Activated CD8-positive, alpha-beta memory T cell treated with anti-CD3 and anti-CD28 coated beads, Interleukin-2, amount 50 U/mL, for 24 hours (primary cell): ENCODE results near the gene TMCC2.

Experiments used
- DNase-seq: peaks from one replicate; pipeline ENCODE4 v3.0.0-alpha.2; 2020; ENCODE audit errors: extremely low read depth

The TMCC2 gene

DNA sequence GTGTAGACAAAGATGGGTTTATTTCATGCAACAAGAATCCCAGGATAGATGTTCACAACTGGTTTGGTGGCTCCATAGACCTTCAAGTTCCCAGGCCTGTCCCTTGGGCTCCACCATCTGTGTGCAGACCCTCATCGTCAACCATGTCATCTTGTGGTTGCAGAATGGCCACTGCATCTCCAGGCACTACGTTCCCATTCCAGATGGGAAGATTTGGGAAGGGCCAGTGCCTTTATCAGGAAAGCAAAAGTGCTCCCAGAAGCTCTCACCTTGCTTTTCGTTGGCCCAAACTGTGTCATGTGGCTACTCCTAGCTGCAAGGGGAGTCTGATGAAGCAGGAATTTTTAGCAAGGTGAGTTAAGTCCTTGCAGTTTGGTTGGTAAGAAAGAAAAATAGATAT is 12.8 kb downstream of the TMCC2 start:
- no peak for DNase-seq

DNA sequence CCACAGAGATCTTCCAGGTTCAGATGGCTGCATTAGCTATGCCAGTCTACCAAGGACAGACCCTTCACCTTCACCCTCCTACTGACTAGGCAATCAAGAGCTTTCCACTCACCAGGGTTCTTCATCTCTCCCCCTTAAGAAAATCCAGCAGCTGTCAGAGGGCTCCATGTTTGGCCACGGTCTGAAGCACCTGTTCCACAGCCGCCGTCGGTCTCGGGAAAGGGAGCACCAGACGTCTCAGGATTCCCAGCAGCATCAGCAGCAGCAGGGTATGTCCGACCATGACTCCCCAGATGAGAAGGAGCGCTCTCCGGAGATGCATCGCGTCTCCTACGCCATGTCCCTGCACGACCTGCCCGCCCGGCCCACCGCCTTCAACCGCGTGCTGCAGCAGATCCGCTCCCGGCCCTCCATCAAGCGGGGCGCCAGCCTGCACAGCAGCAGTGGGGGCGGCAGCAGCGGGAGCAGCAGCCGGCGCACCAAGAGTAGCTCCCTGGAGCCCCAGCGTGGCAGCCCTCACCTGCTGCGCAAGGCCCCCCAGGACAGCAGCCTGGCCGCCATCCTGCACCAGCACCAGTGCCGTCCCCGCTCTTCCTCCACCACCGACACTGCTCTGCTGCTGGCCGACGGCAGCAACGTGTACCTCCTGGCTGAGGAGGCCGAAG is 13.8 kb downstream of the TMCC2 start:
- no peak for DNase-seq

DNA sequence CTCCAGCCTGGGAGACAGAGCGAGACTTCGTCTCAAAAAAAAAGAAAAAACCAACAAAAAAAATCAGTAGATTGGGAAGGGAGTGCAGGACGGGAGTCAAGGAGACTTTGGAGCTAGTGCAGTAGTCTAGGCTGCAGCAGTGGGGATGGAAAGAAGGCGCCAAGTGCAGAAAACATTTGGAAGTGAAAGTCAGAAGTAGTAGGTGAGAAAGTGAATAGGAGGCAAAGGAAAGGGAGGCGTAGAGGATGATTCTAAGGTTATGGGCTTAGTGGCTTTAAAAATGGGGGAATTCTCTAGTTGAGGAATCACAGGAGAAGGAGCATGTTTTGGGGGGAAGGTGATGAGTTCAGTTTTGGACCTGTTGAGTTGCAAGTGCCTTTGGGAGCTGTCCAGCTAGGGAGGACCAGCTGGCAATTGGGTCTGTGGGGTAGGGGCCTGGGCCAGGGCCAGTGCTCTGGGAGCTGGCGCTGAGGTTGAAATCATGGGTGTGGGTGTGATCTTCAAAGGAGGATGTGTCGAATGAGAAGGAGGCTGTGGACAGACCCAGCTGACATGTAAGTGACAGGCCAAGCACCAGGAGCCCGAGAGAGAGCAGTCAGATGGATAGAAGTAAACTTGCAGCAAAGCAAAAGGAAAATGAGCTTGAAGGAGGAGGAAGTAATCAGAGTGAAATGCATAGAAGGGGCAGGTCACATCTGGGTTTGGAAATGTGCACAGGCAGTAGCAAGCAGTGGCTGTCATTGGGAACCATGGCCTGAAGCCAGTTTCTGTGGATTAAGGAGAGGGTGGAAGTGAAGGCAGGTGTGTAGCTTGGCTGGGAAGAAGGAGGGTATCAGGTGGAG is 15.8 kb downstream of the TMCC2 start:
- no peak for DNase-seq

DNA sequence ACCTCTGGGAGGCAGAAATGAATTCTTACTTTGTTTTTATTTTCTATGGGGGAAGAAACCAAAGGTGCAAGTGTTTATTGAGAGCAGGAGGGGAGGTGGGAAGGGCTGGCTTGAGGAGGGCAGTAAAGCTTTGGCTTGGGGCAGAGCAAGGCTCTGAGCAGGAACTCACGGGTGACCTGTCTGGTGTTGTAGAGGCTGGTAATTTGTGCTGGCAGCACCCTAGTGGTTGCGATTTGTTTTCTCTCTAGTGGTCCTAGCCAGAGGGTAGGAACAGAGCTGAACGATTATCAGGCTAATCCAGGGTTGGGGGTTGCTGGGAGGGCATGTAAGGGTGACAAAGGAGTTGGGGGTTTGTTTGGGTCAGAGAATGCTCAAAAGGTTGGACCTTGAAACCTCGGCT is 16.6 kb downstream of the TMCC2 start:
- no peak for DNase-seq

DNA sequence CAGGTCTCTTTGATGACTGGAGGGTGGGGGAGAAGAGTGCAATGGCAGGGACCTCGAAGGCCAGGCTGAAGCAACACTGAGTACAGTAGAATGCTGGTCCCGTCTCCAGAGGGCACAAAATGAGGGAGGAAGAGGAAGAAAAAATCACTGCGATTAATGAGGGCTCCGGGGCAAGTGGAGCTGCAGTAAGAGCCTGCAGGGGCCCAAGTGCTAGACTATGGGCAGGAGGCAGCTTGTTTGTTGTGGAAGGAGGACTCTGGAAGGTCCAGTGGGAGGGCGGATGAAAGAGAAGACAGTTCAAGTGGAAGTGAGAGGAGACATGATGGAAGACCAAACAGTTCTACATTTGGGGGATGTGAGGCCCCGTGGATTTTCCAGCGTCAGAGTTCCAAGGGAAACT is 17.4 kb downstream of the TMCC2 start:
- DNase-seq: no peak

DNA sequence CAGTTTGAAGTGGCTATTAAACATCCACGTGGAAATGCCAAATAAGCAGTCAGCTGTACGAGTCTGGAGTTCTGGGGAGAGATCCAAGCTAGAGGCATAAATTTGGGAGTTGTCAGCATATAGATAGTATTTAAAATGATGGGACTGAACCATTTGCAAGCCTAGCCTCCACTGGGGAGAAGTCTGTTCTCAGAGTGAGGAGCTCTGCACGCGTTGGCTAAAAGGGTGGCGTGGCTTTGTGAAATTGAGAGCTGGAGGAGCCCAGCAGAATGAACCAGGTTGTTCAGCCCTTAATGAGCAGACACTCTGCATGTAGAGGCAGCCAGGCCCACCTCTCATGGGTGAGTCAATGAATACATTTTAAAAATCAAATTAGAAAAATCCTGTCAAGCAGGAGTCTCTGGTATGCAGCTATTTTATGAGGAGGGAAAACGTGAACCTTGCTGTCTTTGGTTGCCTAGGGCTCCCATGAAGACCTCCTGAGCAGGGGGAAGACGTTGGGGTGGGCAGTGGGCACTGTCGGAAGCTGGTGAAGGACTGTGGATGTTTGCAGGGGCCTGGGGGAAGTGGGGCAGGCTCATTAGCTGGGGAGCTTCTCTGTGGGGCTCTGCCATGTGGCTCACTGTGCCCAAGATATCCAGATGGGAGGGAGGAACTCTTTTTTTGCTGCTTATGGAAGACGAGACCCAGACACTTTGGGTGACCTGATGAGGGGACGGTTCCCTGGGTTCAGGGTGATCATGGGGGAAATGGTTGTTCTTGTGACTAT is 18.8 kb downstream of the TMCC2 start:
- DNase-seq: no peak

DNA sequence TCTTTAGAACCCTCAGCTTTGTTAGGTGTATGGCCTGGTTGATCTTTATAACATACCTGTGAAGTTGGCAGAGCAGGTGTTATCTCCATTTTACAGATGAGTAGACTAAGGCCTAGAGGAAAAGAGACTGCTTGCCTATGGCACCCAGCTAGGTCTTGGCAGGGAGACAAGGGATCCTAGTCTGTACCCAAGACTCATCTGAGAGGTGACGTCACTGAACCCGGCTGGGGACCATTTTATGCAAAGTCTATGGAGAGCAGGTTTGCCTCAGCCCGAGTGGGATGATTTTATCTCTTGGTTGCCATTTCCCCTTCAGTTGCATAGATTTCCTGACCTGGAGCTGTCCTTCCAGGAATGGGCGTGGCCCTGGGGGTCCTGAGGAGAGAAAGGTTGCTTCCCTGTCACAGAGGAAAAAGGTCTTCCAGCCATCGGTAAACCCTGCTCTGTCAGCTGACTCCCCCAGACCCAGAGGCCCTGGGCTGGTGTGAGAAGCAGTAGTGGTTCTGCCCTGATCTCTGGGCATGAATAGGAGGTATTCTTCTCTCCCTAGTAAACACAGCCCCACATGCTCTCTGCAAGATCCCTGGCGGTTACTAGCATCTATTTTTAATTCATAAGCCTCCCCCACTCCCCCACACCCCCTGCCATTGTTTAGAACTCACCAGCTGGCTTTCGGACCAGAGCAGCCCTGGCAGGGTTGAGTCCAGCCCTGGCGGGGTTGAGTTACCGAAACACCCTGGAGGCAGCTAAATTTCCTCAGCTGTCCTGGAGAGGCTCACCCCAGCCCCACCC is 19.6 kb downstream of the TMCC2 start:
- DNase-seq: no peak

DNA sequence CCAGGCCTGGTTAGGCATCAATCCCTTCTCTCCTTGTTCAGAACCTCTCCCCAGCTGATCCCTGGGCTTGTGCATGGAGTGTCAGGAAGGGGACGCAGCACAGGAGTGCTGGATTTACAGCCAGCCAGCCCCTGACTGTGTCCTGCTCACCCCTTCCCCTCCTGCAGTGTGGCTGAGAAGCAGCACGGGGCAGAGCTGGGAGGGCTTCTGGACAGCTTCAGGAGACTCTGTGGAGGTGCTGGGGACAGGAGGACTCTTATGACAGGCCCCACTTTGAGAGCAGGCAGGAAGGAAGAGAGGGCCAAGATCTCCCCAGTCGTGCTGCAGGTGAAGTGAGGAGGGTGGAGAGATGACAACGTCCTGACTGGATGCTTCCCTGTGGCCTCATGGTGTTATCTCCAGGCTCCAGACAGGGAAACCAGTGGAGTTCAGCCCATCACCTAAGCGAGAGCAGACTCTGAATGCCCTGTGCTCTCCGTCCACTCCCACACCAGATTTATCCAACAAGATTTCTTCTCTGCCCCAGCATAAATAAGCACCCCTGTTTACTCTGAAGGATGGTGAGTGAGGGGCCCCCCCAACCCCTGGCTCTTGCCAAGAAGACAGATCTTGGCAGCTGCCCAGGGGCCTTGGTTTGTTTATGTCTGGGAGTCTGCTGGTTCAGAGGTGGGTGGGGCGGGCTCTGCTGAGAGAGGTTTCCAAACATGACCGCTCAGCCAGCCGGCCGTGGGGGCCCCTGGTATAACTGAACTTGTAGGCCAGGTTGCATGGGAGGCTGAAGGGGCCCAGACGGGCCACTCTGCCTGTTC is 21.3 kb downstream of the TMCC2 start:
- no peak for DNase-seq

DNA sequence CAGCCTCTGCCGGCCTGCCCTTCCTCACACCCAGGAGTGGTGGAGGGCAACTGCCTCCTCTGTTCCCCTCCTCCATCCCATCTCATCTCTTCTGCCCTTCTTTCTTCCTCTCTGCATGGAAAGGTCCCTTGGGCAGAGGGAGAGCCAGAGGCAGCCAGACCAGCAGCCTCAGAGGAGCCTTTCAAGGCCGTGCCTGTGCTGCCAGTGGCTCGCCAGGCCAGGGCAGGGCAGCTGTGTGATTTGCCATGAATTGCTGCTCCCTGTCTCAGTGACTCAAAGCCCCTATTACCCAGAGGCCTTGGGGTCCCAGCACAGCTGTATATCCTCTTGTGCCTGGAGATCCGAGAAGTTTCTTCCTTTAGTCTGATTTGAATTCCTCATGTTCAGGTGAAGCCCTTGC is 21.9 kb downstream of the TMCC2 start:
- DNase-seq: no peak

DNA sequence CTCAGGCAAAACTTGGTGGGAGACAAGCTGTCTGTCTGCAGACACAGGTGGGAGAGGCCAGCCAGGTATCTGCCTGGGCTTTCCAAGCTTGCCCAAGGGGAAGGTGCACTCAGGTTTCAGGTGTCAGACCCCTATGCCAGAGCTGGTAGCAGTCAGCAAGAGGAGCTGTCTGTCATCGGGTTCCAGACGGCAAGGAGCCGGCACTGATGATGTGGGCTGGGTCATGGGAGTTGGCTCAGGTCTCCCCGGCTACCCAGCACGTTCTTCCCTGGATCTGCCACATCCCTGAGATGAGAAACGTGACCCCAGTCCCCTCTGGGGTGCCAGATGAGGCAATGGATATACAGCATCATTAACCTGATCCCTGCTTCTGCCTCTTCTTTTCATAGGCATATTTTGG is 23.0 kb downstream of the TMCC2 start:
- no peak for DNase-seq

DNA sequence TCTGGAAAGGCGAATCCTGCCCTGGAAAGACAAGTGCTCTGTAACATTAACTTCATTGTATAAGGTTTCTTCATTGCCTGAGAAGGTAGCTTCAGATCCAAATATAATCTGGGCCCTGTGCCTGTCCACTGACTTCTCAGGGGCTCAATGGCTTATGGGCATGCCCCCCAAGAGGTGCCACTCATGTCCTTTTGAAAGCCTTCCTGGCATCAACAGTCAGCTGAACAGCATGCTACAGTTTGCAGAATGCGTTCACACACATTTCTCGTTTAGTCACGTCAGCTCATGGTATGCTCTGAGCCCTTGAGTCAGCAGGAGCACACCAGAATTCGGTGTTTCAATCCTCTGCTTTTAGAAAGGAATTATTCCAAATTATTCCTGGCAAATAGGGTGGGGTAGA is 23.8 kb downstream of the TMCC2 start:
- no peak for DNase-seq

DNA sequence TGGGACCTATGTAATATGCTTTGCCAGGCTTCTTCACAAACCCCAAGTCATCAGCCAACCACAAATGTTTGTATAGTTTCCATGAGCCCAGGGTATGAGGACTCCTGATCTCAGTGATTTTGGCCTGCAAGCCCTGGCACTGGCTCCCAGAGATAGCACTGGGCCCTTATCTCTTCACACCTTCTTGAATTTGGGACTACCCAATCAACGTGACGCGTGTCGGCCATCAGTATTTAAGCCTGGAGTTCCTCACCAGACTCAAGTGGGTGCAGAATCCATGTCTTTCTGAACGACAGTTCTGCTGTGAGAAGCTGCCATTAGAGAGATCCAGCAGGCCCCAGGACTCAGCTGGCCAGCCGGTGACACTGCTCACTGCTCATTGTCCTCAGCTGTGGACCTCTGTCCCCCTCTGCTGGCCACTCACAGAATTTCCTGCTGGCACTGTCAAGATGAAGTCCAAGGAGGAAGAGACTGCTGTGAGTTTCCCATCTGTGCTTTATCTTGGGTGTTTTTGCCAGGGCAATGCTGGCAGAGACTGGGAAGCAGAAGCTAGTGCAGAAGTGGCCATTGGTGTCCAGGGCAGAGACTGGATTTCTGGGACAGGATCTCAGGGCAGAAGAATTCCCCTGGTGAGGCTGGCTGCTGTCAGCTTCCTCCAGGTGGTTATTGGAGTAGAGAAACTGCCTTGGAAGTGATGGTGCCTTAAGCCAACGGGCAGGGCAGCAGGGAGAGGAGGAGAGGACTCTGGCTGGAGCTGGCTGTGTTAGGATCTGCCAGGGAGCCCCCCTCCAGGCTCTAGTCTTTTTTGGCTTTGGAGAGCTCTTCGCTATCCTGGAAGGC is 28.4 kb downstream of the TMCC2 start:
- DNase-seq: peak; percentile 78

DNA sequence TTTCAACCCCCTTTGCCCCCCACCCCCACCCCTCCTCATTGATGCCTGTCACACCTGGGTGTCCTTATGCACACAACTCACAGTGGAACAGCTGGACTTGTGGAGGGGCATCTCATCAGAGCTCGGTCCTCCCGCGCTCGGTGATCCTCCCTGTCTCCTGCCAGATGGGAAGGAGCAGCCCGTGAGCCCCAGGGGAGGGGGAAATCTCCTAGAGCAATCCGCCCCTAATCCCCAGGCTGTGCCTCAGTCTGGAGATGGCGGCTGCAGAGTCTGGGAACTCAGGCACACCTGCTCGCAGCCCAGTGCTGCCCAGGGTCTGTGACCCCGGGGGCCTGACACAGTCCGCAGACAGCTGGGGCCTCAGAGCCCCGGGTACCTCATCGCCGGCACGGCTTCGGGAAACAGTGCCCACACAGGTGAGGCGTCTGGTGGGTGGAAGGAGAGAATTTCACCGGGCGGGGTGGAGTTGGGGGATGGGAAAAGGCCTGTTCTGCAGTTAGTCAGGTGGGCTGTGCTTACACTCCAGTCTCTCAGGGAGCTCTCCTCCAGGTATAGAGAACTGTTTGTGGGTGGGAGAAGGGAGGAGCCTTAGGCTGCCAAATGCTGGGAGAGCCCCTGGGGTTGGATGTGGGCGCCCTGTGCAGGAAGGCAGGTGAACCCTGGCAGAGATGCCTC is 29.3 kb downstream of the TMCC2 start:
- DNase-seq: no peak

DNA sequence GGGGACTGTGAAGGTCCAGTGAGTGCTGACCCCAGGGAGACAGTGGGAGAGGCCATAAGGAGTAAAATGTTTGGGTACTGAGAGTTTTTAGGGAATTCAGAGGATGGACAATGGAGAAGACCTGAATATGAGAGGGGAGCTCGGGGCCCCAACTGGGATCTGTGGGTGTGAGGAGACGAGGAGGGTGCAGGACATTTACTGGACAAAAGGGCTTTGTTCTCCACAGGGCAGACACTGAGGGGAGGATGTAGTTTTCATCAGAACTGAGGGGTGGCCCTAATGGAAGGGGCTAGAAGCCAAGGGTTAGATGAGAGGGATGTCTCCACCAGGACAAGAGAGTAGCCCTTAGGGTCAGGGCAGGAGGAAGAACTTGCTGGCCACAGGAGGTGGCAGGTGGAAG is 30.0 kb downstream of the TMCC2 start:
- DNase-seq: no peak

DNA sequence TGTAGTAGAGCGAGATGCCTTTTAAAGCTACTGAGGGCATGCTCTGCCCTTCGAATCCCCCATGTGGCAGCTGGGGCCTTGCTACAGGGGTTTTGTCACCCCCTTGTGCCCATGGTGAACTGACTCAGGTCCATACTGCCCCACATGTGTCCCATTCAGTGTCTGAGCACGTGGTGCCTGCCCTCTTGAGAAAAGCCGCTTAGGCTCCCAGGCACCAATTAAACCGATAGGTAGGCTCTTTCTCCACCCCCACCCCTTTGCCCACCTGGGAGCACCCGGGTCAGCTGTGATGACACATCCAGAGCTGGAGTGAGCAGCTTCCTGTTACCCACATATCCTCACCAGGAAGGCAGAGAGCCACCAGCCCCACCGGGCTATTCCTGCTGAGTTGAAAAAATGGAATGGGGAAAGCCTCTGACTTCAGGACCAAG is 30.5 kb downstream of the TMCC2 start:
- DNase-seq: no peak

DNA sequence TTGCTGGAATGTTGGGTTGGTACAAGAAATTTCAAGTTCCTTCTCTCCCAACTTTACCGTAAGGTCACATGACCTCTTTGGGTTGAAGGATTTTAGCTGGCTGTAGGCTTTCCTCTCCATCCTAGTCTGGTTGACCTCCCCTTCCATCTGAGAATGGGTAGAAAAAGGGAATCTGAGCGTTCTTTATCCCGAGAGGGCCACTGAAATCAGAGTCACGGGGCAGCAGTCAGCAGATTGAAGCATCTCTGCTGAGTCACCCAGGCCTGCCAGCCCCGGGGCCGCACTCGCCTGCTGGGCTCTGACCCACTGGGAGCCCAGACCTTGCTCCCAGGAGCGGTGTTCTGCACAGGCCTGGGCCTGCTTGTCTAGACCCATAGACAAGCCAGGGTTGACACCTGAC is 31.0 kb downstream of the TMCC2 start:
- DNase-seq: no peak

DNA sequence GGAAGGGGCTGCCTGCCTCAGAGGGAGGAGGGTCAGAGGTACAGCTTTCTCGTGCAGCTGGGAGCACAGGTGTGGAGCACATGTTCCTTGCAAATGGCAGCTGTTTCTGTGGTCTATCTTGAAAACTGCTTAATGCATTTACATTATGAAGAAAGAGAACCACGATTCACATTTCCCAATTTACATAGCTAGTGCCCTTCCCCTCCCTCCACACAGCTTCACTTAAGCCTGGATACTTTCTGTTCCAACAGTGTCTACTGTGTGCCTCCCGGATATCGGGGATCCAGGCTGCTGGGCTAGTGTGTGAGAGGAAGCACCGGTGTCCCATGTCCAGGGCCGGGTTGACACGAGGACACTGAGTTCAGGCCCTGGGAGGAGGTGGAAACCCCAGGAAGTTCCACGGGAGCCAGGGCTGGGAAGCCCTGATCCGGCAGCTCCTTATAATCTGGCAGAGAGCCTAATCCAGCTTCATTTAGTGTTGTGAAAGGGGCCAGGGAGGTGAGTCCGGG is 31.6 kb downstream of the TMCC2 start:
- no peak for DNase-seq

DNA sequence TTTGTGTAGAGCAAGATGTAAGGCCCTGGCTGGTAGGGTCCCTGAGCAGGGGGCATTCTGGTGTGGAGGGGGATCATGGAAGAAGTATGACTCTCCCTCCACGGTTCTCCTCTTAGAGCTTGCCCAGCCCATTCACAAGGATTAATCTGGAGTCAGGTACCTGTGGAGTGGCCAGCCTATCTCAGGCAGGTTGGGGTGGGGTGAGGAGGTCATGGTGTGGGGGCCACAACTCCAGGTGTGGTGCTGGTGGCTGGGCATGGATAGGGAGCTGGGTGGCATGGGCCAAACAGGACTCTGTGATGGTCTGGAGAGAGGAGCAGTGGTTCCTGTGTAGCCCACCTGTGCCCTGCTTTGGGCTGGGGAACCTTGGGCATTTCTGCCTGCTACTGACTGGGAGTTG is 32.3 kb downstream of the TMCC2 start:
- DNase-seq: no peak
